GM23338 (cell line): Measurements from ENCODE around the gene CELA2A. TPM values are rescaled to one million over a fixed set of nuclear protein-coding genes. Genes with fewer than 3 reads are reported as not detected.

Experiments used
- ATAC-seq: fragments of 200-7000 bp; cut with Tn5 transposase; 3 replicates; pipeline ENCODE4 v1.9.1; 2020
- DNase-seq: peaks from one replicate; pipeline ENCODE4 v3.0.0-alpha.2; 2015; ENCODE audit warnings: low spot score
- H2AFZ ChIP-seq: fragments of 200-600 bp; sonication (generic); 2 replicates; pipeline ENCODE4 v1.8.0; 2016; ENCODE audit warnings: antibody characterized with exemption, mild to moderate bottlenecking, moderate library complexity
- H3F3A ChIP-seq: fragments of 200-600 bp; sonication (generic); replicated peaks from 2 replicates; pipeline ENCODE4 v1.8.0; 2017; ENCODE audit warnings: antibody characterized with exemption, mixed run types, low read depth
- H3K27ac ChIP-seq: fragments of 200-600 bp; sonication (generic); 2 replicates; pipeline ENCODE4 v1.6.1; 2016; ENCODE audit warnings: low read depth
- H3K27me3 ChIP-seq: fragments of 200-600 bp; sonication (generic); 2 replicates; pipeline ENCODE4 v1.8.0; 2016; ENCODE audit warnings: mild to moderate bottlenecking, mixed run types, moderate library complexity; ENCODE audit not compliant: insufficient read depth
- H3K36me3 ChIP-seq: fragments of 200-600 bp; sonication (generic); 2 replicates; pipeline ENCODE4 v1.8.0; 2016; ENCODE audit warnings: mild to moderate bottlenecking; ENCODE audit not compliant: insufficient read depth
- H3K4me1 ChIP-seq: fragments of 200-600 bp; sonication (generic); 2 replicates; pipeline ENCODE4 v1.8.0; 2016; ENCODE audit warnings: mild to moderate bottlenecking, moderate library complexity; ENCODE audit not compliant: insufficient read depth
- H3K4me2 ChIP-seq: fragments of 200-600 bp; sonication (generic); 2 replicates; pipeline ENCODE4 v1.7.1; 2017; ENCODE audit warnings: mixed run types
- H3K4me3 ChIP-seq: fragments of 200-600 bp; sonication (generic); 2 replicates; pipeline ENCODE4 v1.6.1; 2016; ENCODE audit warnings: mixed run types
- H3K79me2 ChIP-seq: fragments of 200-600 bp; sonication (generic); replicated peaks from 2 replicates; pipeline ENCODE4 v1.8.0; 2017; ENCODE audit warnings: mild to moderate bottlenecking; ENCODE audit not compliant: insufficient read depth
- H3K9me2 ChIP-seq: fragments of 200-600 bp; sonication (generic); 2 replicates; pipeline ENCODE4 v1.8.0; 2017; ENCODE audit not compliant: insufficient read depth
- H4K20me1 ChIP-seq: fragments of 200-600 bp; sonication (generic); replicated peaks from 2 replicates; pipeline ENCODE4 v1.8.0; 2017; ENCODE audit warnings: mild to moderate bottlenecking; ENCODE audit not compliant: insufficient read depth
- H3K27ac Mint-ChIP-seq: 2 replicates; pipeline ENCODE4 v1.8.0; 2020; ENCODE audit warnings: inconsistent platforms, mild to moderate bottlenecking, moderate library complexity, mixed read lengths
- H3K27me3 Mint-ChIP-seq: 3 replicates; pipeline ENCODE4 v1.8.0; 2022; ENCODE audit warnings: low read depth, mild to moderate bottlenecking, moderate library complexity, mixed read lengths, inconsistent platforms; ENCODE audit not compliant: insufficient read depth, poor library complexity
- H3K36me3 Mint-ChIP-seq: 3 replicates; pipeline ENCODE4 v1.8.0; 2021; ENCODE audit warnings: low read depth, mild to moderate bottlenecking, inconsistent platforms, moderate library complexity, mixed read lengths
- H3K4me1 Mint-ChIP-seq: 3 replicates; pipeline ENCODE4 v1.8.0; 2020; ENCODE audit warnings: mild to moderate bottlenecking, inconsistent platforms, mixed read lengths
- H3K4me3 Mint-ChIP-seq: 3 replicates; pipeline ENCODE4 v1.8.0; 2021; ENCODE audit warnings: moderate library complexity, mild to moderate bottlenecking, inconsistent platforms, mixed read lengths
- H3K9me3 Mint-ChIP-seq: 3 replicates; pipeline ENCODE4 v1.8.0; 2020; ENCODE audit warnings: moderate library complexity, mild to moderate bottlenecking, inconsistent platforms, mixed read lengths
- CREB1 ChIP-seq: fragments of 250-450 bp; sonication (Bioruptor Pico); IDR thresholded peaks from 2 replicates; pipeline ENCODE4 v1.5.0; 2020; ENCODE audit warnings: low read depth, mild to moderate bottlenecking, moderate library complexity
- CTCF ChIP-seq, 2 experiments: fragments of 200-600 bp in 1 of 2; sonication (generic) in 1 of 2; conservative IDR thresholded peaks; 2 replicates each; pipeline versions ENCODE4 v1.5.1 to v1.6.1; 2016 to 2017; ENCODE audit warnings: antibody characterized with exemption in 2 of 2, low read depth in 2 of 2, mild to moderate bottlenecking in 2 of 2, moderate library complexity in 1 of 2
- ETS1 ChIP-seq: IDR thresholded peaks from 2 replicates; pipeline ENCODE4 v1.6.1; 2016; ENCODE audit warnings: antibody characterized with exemption
- EZH2 ChIP-seq: fragments of 200-600 bp; sonication (generic); IDR thresholded peaks from one replicate; pipeline ENCODE4 v1.8.0; 2017; ENCODE audit warnings: antibody characterized with exemption, mild to moderate bottlenecking, low read depth; ENCODE audit not compliant: unreplicated experiment
- EZH2phosphoT487 ChIP-seq: fragments of 200-600 bp; sonication (generic); IDR thresholded peaks from one replicate; pipeline ENCODE4 v1.8.1; 2018; ENCODE audit warnings: antibody characterized with exemption; ENCODE audit not compliant: unreplicated experiment
- JUNB ChIP-seq: IDR thresholded peaks from one replicate; pipeline ENCODE4 v1.6.1; 2016; ENCODE audit warnings: antibody characterized with exemption; ENCODE audit not compliant: unreplicated experiment
- NANOG ChIP-seq: IDR thresholded peaks from 2 replicates; pipeline ENCODE4 v1.6.1; 2016; ENCODE audit warnings: antibody characterized with exemption, borderline replicate concordance
- POLR2AphosphoS5 ChIP-seq: IDR thresholded peaks from 2 replicates; pipeline ENCODE4 v1.6.1; 2016; ENCODE audit warnings: antibody characterized with exemption, low read depth
- REST ChIP-seq: IDR thresholded peaks from one replicate; pipeline ENCODE4 v1.6.1; 2018; ENCODE audit warnings: antibody characterized with exemption; ENCODE audit not compliant: unreplicated experiment
- STAT1 ChIP-seq: IDR thresholded peaks from one replicate; pipeline ENCODE4 v1.6.1; 2016; ENCODE audit warnings: antibody characterized with exemption; ENCODE audit not compliant: unreplicated experiment
- ZNF114 ChIP-seq: fragments of 250-450 bp; sonication (Bioruptor Pico); IDR thresholded peaks from 2 replicates; pipeline ENCODE4 v1.5.0; 2020; ENCODE audit warnings: mild to moderate bottlenecking, moderate library complexity
- ZNF331 ChIP-seq: fragments of 250-450 bp; sonication (Bioruptor Pico); IDR thresholded peaks from 2 replicates; pipeline ENCODE4 v1.5.0; 2020; ENCODE audit warnings: low read depth, mild to moderate bottlenecking, moderate library complexity
- ZNF462 ChIP-seq: fragments of 250-450 bp; sonication (Bioruptor Pico); IDR thresholded peaks from 2 replicates; pipeline ENCODE4 v1.5.0; 2020; ENCODE audit warnings: mild to moderate bottlenecking, moderate library complexity
- polyA plus RNA-seq: library from polyadenylated mRNA; unstranded; fragments of >200 nt; fragmentation: Nextera tagmentation; extraction: Ambion mirVana; gene quantifications from 2 replicates; pipeline ENCODE4 v1.2.1, GENCODE V29; 2016
- total RNA-seq: library from RNA; depleted of rRNA; stranded (reverse); fragments of >200 nt; shearing (Covaris generic); gene quantifications from 2 replicates; pipeline ENCODE4 v1.2.3, GENCODE V29; 2014

Gene CELA2A
- total and polyA plus RNA-seq, 2 experiments from 2014 or later: not detected

- ATAC-seq: no peak
Observed at GRCh38 chr1:15410884-15411245, 45.7 kb upstream of the CELA2A start.

More at GRCh38 chr1:15410884-15411245, 45.7 kb upstream of the CELA2A start:
- no peaks in the 10 kb centered on the region for H3K36me3 Mint-ChIP-seq
- H3K36me3 ChIP-seq: no peaks in the 10 kb centered on the region
- no peaks in the 10 kb centered on the region for H3K79me2 ChIP-seq
- peaks cover 25% of the 10 kb centered on the region for H3K4me1 Mint-ChIP-seq
- peaks cover 10% of the 10 kb centered on the region for H3K4me1 ChIP-seq
- no peak overlapping the region for H3K27ac ChIP-seq
- peak overlapping the region; percentile 79 for H3K4me3 ChIP-seq
- no peak overlapping the region for H3K27ac Mint-ChIP-seq
- H3K4me3 Mint-ChIP-seq: peak overlapping the region; percentile 81
- no peaks in the 10 kb centered on the region for H3F3A ChIP-seq
- peak overlapping the region; percentile 85; the same call in 1 of the 2 replicates for H2AFZ ChIP-seq
- H3K9me2 ChIP-seq: no peaks in the 10 kb centered on the region
- H3K9me3 Mint-ChIP-seq: no peaks in the 10 kb centered on the region; the same call in 2 of the 3 replicates
- H3K27me3 Mint-ChIP-seq: peaks cover 28% of the 10 kb centered on the region
- peaks cover 24% of the 10 kb centered on the region for H3K27me3 ChIP-seq
- H3K4me2 ChIP-seq: peak overlapping the region; percentile 91
- H4K20me1 ChIP-seq: no peaks in the 10 kb centered on the region
- TF ChIP-seq JUNB: no peak
- TF ChIP-seq NANOG: no peak
- no peak for TF ChIP-seq EZH2phosphoT487
- TF ChIP-seq EZH2: no peak
- TF ChIP-seq ZNF114 (CRISPR knock-in tag): no peak
- no peak for TF ChIP-seq CREB1 (CRISPR knock-in tag)
- TF ChIP-seq ETS1: no peak
- no peak for TF ChIP-seq POLR2AphosphoS5
- TF ChIP-seq CTCF (conservative IDR thresholded peaks at IDR 0.05; ENCODE audit: low read depth in 2 of 2): no peak
- TF ChIP-seq ZNF331 (CRISPR knock-in tag): no peak
- no peak for TF ChIP-seq REST
- TF ChIP-seq STAT1: no peak
- no peak for TF ChIP-seq ZNF462 (CRISPR knock-in tag)
- no peak for DNase-seq
